Measurements from ENCODE around the gene CDC42BPA. TPM values are rescaled to one million over a fixed set of nuclear protein-coding genes. Genes with fewer than 3 reads are reported as not detected.

The CDC42BPA gene
- polyA plus RNA-seq, 1 of the 3 experiments (the other 2 are of a cell fraction): 6.8 TPM

- Histone ChIP-seq H3K27me3 (ENCODE audit: insufficient read depth) (no peaks in the 10 kb centered on the region), H3K9ac (no peak overlapping the region), H3K4me2 (no peak overlapping the region), H3K9me2 (no peaks in the 10 kb centered on the region), H3K36me3 (replicated peaks in 1 of 2; ENCODE audit: control insufficient read depth in 1 of 2, insufficient read depth in 2 of 2, low read length in 1 of 2) (peaks cover 0 to 3% of the 10 kb centered on the region in 2 experiments), H3F3A (replicated peaks; ENCODE audit: insufficient read depth) (no peaks in the 10 kb centered on the region), H3K4me1 (ENCODE audit: control insufficient read depth in 1 of 2, insufficient read depth in 2 of 2, low read depth in 1 of 2, low read length in 1 of 2) (peaks cover 0 to 25% of the 10 kb centered on the region in 2 experiments; a peak in 1 of 4 replicates), H3K79me2 (ENCODE audit: insufficient read depth) (no peaks in the 10 kb centered on the region), H2AFZ (ENCODE audit: low read depth) (no peak overlapping the region), H3K27ac (ENCODE audit: low read depth in 2 of 2, low read length in 1 of 2) (peak overlapping the region in 1 of 2 experiments; percentile 17; a peak in 1 of 4 replicates), H3K4me3 (ENCODE audit: low read depth in 2 of 2, low read length in 1 of 2) (no peak overlapping the region), H4K20me1 (ENCODE audit: insufficient read depth) (no peaks in the 10 kb centered on the region), H3K9me3 (no peaks in the 10 kb centered on the region)
- ChIA-PET CTCF (no interaction called here), POLR2A (no interaction called here)
- TF ChIP-seq, protein P1, sequence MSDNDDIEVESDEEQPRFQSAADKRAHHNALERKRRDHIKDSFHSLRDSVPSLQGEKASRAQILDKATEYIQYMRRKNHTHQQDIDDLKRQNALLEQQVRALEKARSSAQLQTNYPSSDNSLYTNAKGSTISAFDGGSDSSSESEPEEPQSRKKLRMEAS (IDR thresholded peaks at IDR 0.05; ENCODE audit: low read depth): no peak
- TF ChIP-seq PBX3 (IDR thresholded peaks at IDR 0.05) (no peak), RFX5 (IDR thresholded peaks at IDR 0.05; ENCODE audit: low read length) (no peak), GABPA (IDR thresholded peaks at IDR 0.05; ENCODE audit: low read depth) (no peak), SIN3A (IDR thresholded peaks at IDR 0.05; ENCODE audit: borderline replicate concordance, low read depth, low read length) (no peak), NFIC (IDR thresholded peaks at IDR 0.05; ENCODE audit: borderline replicate concordance) (no peak), EZH2phosphoT487 (IDR thresholded peaks at IDR 0.05; ENCODE audit: borderline replicate concordance, low read depth) (no peak), RXRA (IDR thresholded peaks at IDR 0.05; ENCODE audit: borderline replicate concordance, low read depth) (no peak), REST (IDR thresholded peaks at IDR 0.05; ENCODE audit: low read depth, low read length) (no peak), CHD2 (IDR thresholded peaks at IDR 0.05; ENCODE audit: low read length, partially characterized antibody) (no peak), USF2 (IDR thresholded peaks at IDR 0.05; ENCODE audit: borderline replicate concordance, low read depth, low read length) (no peak), RCOR1 (IDR thresholded peaks at IDR 0.05; ENCODE audit: low read length) (no peak), JUND (IDR thresholded peaks at IDR 0.05) (no peak), EP300 (IDR thresholded peaks at IDR 0.05; ENCODE audit: borderline replicate concordance in 1 of 2, low read depth in 1 of 2, low read length in 1 of 2) (no peak), ELF1 (IDR thresholded peaks at IDR 0.05) (no peak), GATA2 (CRISPR knock-in tag; IDR thresholded peaks at IDR 0.05) (no peak), TCF12 (IDR thresholded peaks at IDR 0.05) (no peak), FOSL2 (IDR thresholded peaks at IDR 0.05; ENCODE audit: borderline replicate concordance, low read depth) (no peak)
- TF ChIP-seq, protein P2, sequence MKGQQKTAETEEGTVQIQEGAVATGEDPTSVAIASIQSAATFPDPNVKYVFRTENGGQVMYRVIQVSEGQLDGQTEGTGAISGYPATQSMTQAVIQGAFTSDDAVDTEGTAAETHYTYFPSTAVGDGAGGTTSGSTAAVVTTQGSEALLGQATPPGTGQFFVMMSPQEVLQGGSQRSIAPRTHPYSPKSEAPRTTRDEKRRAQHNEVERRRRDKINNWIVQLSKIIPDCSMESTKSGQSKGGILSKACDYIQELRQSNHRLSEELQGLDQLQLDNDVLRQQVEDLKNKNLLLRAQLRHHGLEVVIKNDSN (IDR thresholded peaks at IDR 0.05; ENCODE audit: borderline replicate concordance, low read depth): no peak
- TF ChIP-seq, protein P3, sequence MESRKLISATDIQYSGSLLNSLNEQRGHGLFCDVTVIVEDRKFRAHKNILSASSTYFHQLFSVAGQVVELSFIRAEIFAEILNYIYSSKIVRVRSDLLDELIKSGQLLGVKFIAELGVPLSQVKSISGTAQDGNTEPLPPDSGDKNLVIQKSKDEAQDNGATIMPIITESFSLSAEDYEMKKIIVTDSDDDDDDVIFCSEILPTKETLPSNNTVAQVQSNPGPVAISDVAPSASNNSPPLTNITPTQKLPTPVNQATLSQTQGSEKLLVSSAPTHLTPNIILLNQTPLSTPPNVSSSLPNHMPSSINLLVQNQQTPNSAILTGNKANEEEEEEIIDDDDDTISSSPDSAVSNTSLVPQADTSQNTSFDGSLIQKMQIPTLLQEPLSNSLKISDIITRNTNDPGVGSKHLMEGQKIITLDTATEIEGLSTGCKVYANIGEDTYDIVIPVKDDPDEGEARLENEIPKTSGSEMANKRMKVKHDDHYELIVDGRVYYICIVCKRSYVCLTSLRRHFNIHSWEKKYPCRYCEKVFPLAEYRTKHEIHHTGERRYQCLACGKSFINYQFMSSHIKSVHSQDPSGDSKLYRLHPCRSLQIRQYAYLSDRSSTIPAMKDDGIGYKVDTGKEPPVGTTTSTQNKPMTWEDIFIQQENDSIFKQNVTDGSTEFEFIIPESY (IDR thresholded peaks at IDR 0.05; ENCODE audit: borderline replicate concordance, low read depth): no peak
- no peak for DNase-seq
- 83% methylated on average over 8 of the region's 14 CpGs for WGBS (ENCODE audit: low lambda C conversion rate)
Measured at GRCh38 chr1:226974544-226975258, 343.6 kb downstream of the CDC42BPA start.
